SK-N-SH (cell line): ENCODE measurements around the gene CCDC71.

Experiments
- CTCF ChIP-seq: fragments of 200-600 bp; sonication (generic); IDR thresholded peaks from 2 replicates; pipeline ENCODE4 v1.6.1; 2017; ENCODE audit warnings: antibody characterized with exemption, mild to moderate bottlenecking, moderate library complexity
- EP300 ChIP-seq, 2 experiments: IDR thresholded peaks; 2 replicates each; pipeline versions ENCODE4 v1.4.0 to v1.6.1; 2012; ENCODE audit warnings: borderline replicate concordance in 1 of 2, low read depth in 1 of 2, low read length in 1 of 2
- FOXM1 ChIP-seq: IDR thresholded peaks from 2 replicates; pipeline ENCODE4 v1.4.0; 2012; ENCODE audit warnings: low read depth, mild to moderate bottlenecking
- GABPA ChIP-seq: IDR thresholded peaks from 2 replicates; pipeline ENCODE4 v1.4.0; 2012; ENCODE audit warnings: low read depth, mild to moderate bottlenecking
- GATA2 ChIP-seq: sonication (generic); formaldehyde crosslinking; IDR thresholded peaks from 2 replicates; pipeline ENCODE4 v1.5.0; 2020; ENCODE audit warnings: mild to moderate bottlenecking, missing genetic modification reagents
- NFIC ChIP-seq: IDR thresholded peaks from 2 replicates; pipeline ENCODE4 v1.4.0; 2012; ENCODE audit warnings: borderline replicate concordance
- POLR2AphosphoS5 ChIP-seq: IDR thresholded peaks from 2 replicates; pipeline ENCODE4 v1.6.1; 2012; ENCODE audit warnings: low read depth, low read length
- REST ChIP-seq: IDR thresholded peaks from 2 replicates; pipeline ENCODE4 v1.6.1; 2012; ENCODE audit warnings: mild to moderate bottlenecking, low read depth, low read length, moderate library complexity
- TAF1 ChIP-seq: IDR thresholded peaks from 2 replicates; pipeline ENCODE4 v1.6.1; 2012; ENCODE audit warnings: low read depth, mild to moderate bottlenecking, low read length, moderate library complexity, borderline replicate concordance
- TEAD4 ChIP-seq: IDR thresholded peaks from 2 replicates; pipeline ENCODE4 v1.4.0; 2012; ENCODE audit warnings: mild to moderate bottlenecking, borderline replicate concordance; ENCODE audit not compliant: insufficient read depth
- USF1 ChIP-seq: IDR thresholded peaks from 2 replicates; pipeline ENCODE4 v1.4.0; 2012; ENCODE audit warnings: low read depth, borderline replicate concordance

GRCh38 chr3:49122451-49122850 is 43.7 kb downstream of the CCDC71 start:
- TF ChIP-seq POLR2AphosphoS5 (no peak), USF1 (no peak), CTCF (no peak), FOXM1 (no peak), GATA2 (CRISPR knock-in tag) (no peak), TAF1 (no peak), GABPA (no peak), REST (no peak), TEAD4 (no peak), EP300 (IDR thresholded peaks at IDR 0.05; ENCODE audit: borderline replicate concordance in 1 of 2, low read depth in 1 of 2, low read length in 1 of 2) (no peak), NFIC (no peak)
